Measurements from ENCODE around the gene MEIKIN.
"Not testable (repeated sequence)": the region's sequence is repeated elsewhere in the genome, so short reads cannot be mapped to it uniquely, and the experiment has no call there.

MEIKIN gene

GRCh38 chr5:131906668-131907067 is 38.8 kb downstream of the MEIKIN start:
- DNase-seq (ENCODE audit: low read depth, low spot score) = no peak

- DNase-seq (ENCODE audit: low read depth, low spot score) = not testable (repeated sequence)
These were observed 43.2 kb downstream of the MEIKIN start for GRCh38 chr5:131902266-131902665.

- DNase-seq (ENCODE audit: low read depth, low spot score) = no peak
These were observed 45.8 kb downstream of the MEIKIN start for GRCh38 chr5:131899686-131900085.

GRCh38 chr5:131883984-131884383 is 61.5 kb downstream of the MEIKIN start:
- no peak for DNase-seq (ENCODE audit: low read depth, low spot score)

- no peak for DNase-seq (ENCODE audit: low read depth, low spot score)
These were observed 65.8 kb downstream of the MEIKIN start for GRCh38 chr5:131879705-131880104.

- DNase-seq (ENCODE audit: low read depth, low spot score) = no peak
These were observed 67.6 kb downstream of the MEIKIN start for GRCh38 chr5:131877873-131878272.

GRCh38 chr5:131871251-131871650 is 74.2 kb downstream of the MEIKIN start:
- not testable (repeated sequence) for DNase-seq (ENCODE audit: low read depth, low spot score)

- no peak for DNase-seq (ENCODE audit: low read depth, low spot score)
These were observed 77.9 kb downstream of the MEIKIN start for GRCh38 chr5:131867524-131867923.

- DNase-seq (ENCODE audit: low read depth, low spot score) = no peak
These were observed 81.8 kb downstream of the MEIKIN start for GRCh38 chr5:131863700-131864099.

GRCh38 chr5:131857388-131857787 is 88.1 kb downstream of the MEIKIN start:
- DNase-seq (ENCODE audit: low read depth, low spot score) = no peak

GRCh38 chr5:131855452-131855851 is 90.0 kb downstream of the MEIKIN start:
- no peak for DNase-seq (ENCODE audit: low read depth, low spot score)

- no peak for DNase-seq (ENCODE audit: low read depth, low spot score)
These were observed 91.3 kb downstream of the MEIKIN start for GRCh38 chr5:131854134-131854533.

- no peak for DNase-seq (ENCODE audit: low read depth, low spot score)
These were observed 96.8 kb downstream of the MEIKIN start for GRCh38 chr5:131848662-131849061.

- no peak for DNase-seq (ENCODE audit: low read depth, low spot score)
These were observed 98.9 kb downstream of the MEIKIN start for GRCh38 chr5:131846536-131846935.

GRCh38 chr5:131845828-131846227 is 99.6 kb downstream of the MEIKIN start:
- DNase-seq (ENCODE audit: low read depth, low spot score) = no peak

- not testable (repeated sequence) for DNase-seq (ENCODE audit: low read depth, low spot score)
These were observed 102.5 kb downstream of the MEIKIN start for GRCh38 chr5:131842971-131843370.

GRCh38 chr5:131832702-131833101 is 112.8 kb downstream of the MEIKIN start:
- DNase-seq (ENCODE audit: low read depth, low spot score) = not testable (repeated sequence)

- DNase-seq (ENCODE audit: low read depth, low spot score) = peak; percentile 56
These were observed 120.0 kb downstream of the MEIKIN start for GRCh38 chr5:131825404-131826013.

GRCh38 chr5:131824631-131825030 is 120.8 kb downstream of the MEIKIN start:
- DNase-seq (ENCODE audit: low read depth, low spot score) = no peak

GRCh38 chr5:131821221-131821620 is 124.2 kb downstream of the MEIKIN start:
- no peak for DNase-seq (ENCODE audit: low read depth, low spot score)

GRCh38 chr5:131818001-131818724 is 127.3 kb downstream of the MEIKIN start:
- no peak for DNase-seq (ENCODE audit: low read depth, low spot score)

- peak; percentile 11 for DNase-seq (ENCODE audit: low read depth, low spot score)
These were observed 130.5 kb downstream of the MEIKIN start for GRCh38 chr5:131814990-131815389.
